Endodermal cell (in vitro differentiated cells): ENCODE results near the gene DGKD. TPM values are rescaled to one million over a fixed set of nuclear protein-coding genes. Genes with fewer than 3 reads are reported as not detected.

Source experiments
- DNase-seq: peaks from one replicate; pipeline ENCODE4 v3.0.0-alpha.2; 2017
- H3K27ac ChIP-seq: 2 replicates; pipeline ENCODE4 v1.5.1; 2013; ENCODE audit warnings: mild to moderate bottlenecking, low read depth, low read length, moderate library complexity
- H3K27me3 ChIP-seq: 2 replicates; pipeline ENCODE4 v1.6.1; 2013; ENCODE audit warnings: mild to moderate bottlenecking, low read length, moderate library complexity; ENCODE audit not compliant: insufficient read depth, control insufficient read depth, poor library complexity, severe bottlenecking
- H3K36me3 ChIP-seq: 2 replicates; pipeline ENCODE4 v1.7.0; 2013; ENCODE audit warnings: mild to moderate bottlenecking, low read length, moderate library complexity; ENCODE audit not compliant: control insufficient read depth, insufficient read depth
- H3K4me1 ChIP-seq: one replicate; pipeline ENCODE4 v1.7.0; 2013; ENCODE audit warnings: low read length; ENCODE audit not compliant: control insufficient read depth, insufficient read depth
- H3K4me3 ChIP-seq: 2 replicates; pipeline ENCODE4 v1.5.1; 2013; ENCODE audit warnings: mild to moderate bottlenecking, low read length, moderate library complexity
- H3K9ac ChIP-seq: 2 replicates; pipeline ENCODE4 v1.6.1; 2013; ENCODE audit warnings: mild to moderate bottlenecking, low read length, moderate library complexity; ENCODE audit not compliant: poor library complexity, severe bottlenecking; ENCODE audit errors: extremely low read depth
- H3K9me3 ChIP-seq: 2 replicates; pipeline ENCODE4 v1.6.1; 2013; ENCODE audit warnings: mild to moderate bottlenecking, low read length, moderate library complexity; ENCODE audit not compliant: control insufficient read depth
- H3K27ac Mint-ChIP-seq: 2 replicates; pipeline ENCODE4 v1.8.0; 2020; ENCODE audit warnings: mixed read lengths
- H3K27me3 Mint-ChIP-seq: 2 replicates; pipeline ENCODE4 v1.8.0; 2021; ENCODE audit warnings: mild to moderate bottlenecking, mixed read lengths; ENCODE audit not compliant: insufficient read depth
- H3K36me3 Mint-ChIP-seq: 2 replicates; pipeline ENCODE4 v1.8.0; 2020; ENCODE audit warnings: low read depth, mixed read lengths
- H3K4me1 Mint-ChIP-seq: 2 replicates; pipeline ENCODE4 v1.8.0; 2020; ENCODE audit warnings: mixed read lengths
- H3K4me3 Mint-ChIP-seq: 2 replicates; pipeline ENCODE4 v1.8.0; 2020; ENCODE audit warnings: mild to moderate bottlenecking, moderate library complexity, mixed read lengths
- H3K9me3 Mint-ChIP-seq: 2 replicates; pipeline ENCODE4 v1.8.0; 2020; ENCODE audit warnings: mild to moderate bottlenecking, mixed read lengths
- CTCF ChIP-seq: fragments of 200-600 bp; sonication (generic); conservative IDR thresholded peaks from 2 replicates; pipeline ENCODE4 v1.5.0; 2021; ENCODE audit warnings: antibody characterized with exemption, mild to moderate bottlenecking
- WGBS, 2 experiments: methylation state at CpG; one replicate each; pipeline versions ENCODE4 v1.1.5 to v1.1.7; 2013; ENCODE audit warnings: missing lambda C conversion rate in 2 of 2, mixed read lengths in 1 of 2; ENCODE audit not compliant: insufficient coverage in 1 of 2, insufficient read length in 1 of 2; 5-methylcytosine and 5-hydroxymethylcytosine counted together
- total RNA-seq, 2 donors: library from RNA; stranded (reverse); fragmentation: NEBNext Ultra II Directional in 1 of 2; extraction: Animal tissue kit (Norgen Biotek cat#: 25700) in 1 of 2; gene quantifications; 2 replicates in 1 of 2; 3 replicates in 1 of 2; pipeline ENCODE4 v1.2.1, GENCODE V29; 2021

Gene DGKD
- total RNA-seq, 2 donors from 2014 or later, result 39.2 to 46.9 TPM

- peaks cover 9% of the 10 kb centered on the region for H3K36me3 Mint-ChIP-seq
- Histone ChIP-seq H3K9me3 (peaks cover 7% of the 10 kb centered on the region), H3K4me1 (no peaks in the 10 kb centered on the region), H3K9ac (no peak overlapping the region), H3K36me3 (peaks cover 4% of the 10 kb centered on the region), H3K4me3 (no peak overlapping the region), H3K27ac (no peak overlapping the region), H3K27me3 (no peaks in the 10 kb centered on the region)
- H3K4me3 Mint-ChIP-seq, result no peak overlapping the region
- H3K27me3 Mint-ChIP-seq, result no peaks in the 10 kb centered on the region
- no peaks in the 10 kb centered on the region for H3K9me3 Mint-ChIP-seq
- no peak for DNase-seq
- H3K27ac Mint-ChIP-seq, result no peak overlapping the region
- peaks cover 3% of the 10 kb centered on the region for H3K4me1 Mint-ChIP-seq
- WGBS, 2 experiments, result 98 to 100% methylated on average over 1 to 3 of the region's 3 CpGs
- TF ChIP-seq CTCF, result no peak
Observed at GRCh38 chr2:233367586-233367985, 13.3 kb downstream of the DGKD start.

- H3K4me3 ChIP-seq, result no peak overlapping the region
- no peak overlapping the region for H3K27ac Mint-ChIP-seq
- no peaks in the 10 kb centered on the region for H3K9me3 Mint-ChIP-seq
- H3K9ac ChIP-seq, result no peak overlapping the region
- H3K4me3 Mint-ChIP-seq, result no peak overlapping the region
- no peak for DNase-seq
- TF ChIP-seq CTCF, result no peak
- H3K27ac ChIP-seq, result no peak overlapping the region
- peaks cover 2% of the 10 kb centered on the region for H3K9me3 ChIP-seq
- no peaks in the 10 kb centered on the region for H3K27me3 ChIP-seq
- H3K4me1 Mint-ChIP-seq, result peaks cover 3% of the 10 kb centered on the region
- 93 to 100% methylated on average over 5 of the region's 5 CpGs for WGBS, 2 experiments
- no peaks in the 10 kb centered on the region for H3K4me1 ChIP-seq
- no peaks in the 10 kb centered on the region for H3K36me3 ChIP-seq
- peaks cover 6% of the 10 kb centered on the region for H3K36me3 Mint-ChIP-seq
- no peaks in the 10 kb centered on the region for H3K27me3 Mint-ChIP-seq
Observed at GRCh38 chr2:233368756-233369155, 14.5 kb downstream of the DGKD start.

- 87 to 89% methylated on average over 4 to 8 of the region's 8 CpGs for WGBS, 2 experiments
- no peak for TF ChIP-seq CTCF
- Mint-ChIP-seq H3K4me1 (peaks cover 2% of the 10 kb centered on the region), H3K4me3 (no peak overlapping the region), H3K36me3 (peaks cover 5% of the 10 kb centered on the region), H3K27me3 (no peaks in the 10 kb centered on the region), H3K27ac (no peak overlapping the region), H3K9me3 (no peaks in the 10 kb centered on the region)
- Histone ChIP-seq H3K9me3 (no peaks in the 10 kb centered on the region), H3K4me3 (no peak overlapping the region), H3K4me1 (no peaks in the 10 kb centered on the region), H3K36me3 (no peaks in the 10 kb centered on the region), H3K27ac (no peak overlapping the region), H3K27me3 (no peaks in the 10 kb centered on the region), H3K9ac (no peak overlapping the region)
- DNase-seq, result no peak
Observed at GRCh38 chr2:233369462-233369861, 15.2 kb downstream of the DGKD start.
